ENCODE data around the gene FGF22.

- TF ChIP-seq GATAD2B (conservative IDR thresholded peaks at IDR 0.05; ENCODE audit: low read depth): no peak
- TF ChIP-seq TAF1 (IDR thresholded peaks at IDR 0.05; ENCODE audit: borderline replicate concordance, low read depth, low read length): no peak
- no peak for TF ChIP-seq CTCF (IDR thresholded peaks at IDR 0.05 in 2 of 3, conservative IDR thresholded peaks at IDR 0.05 in 1 of 3; ENCODE audit: control insufficient read depth in 2 of 3, extremely low read depth in 1 of 3, insufficient read depth in 1 of 3, low read depth in 3 of 3, low read length in 3 of 3)
- TF ChIP-seq MLLT1 (IDR thresholded peaks at IDR 0.05): no peak
Observed at GRCh38 chr19:593055-593454, 46.6 kb upstream of the FGF22 start.

Data from GM12878 (cell line).